GM18909 (cell line): ENCODE measurements around the gene CD82.
A peak's percentile ranks its signal among the peaks of the same experiment; 100 is the strongest.
"Not testable (repeated sequence)": the region's sequence is repeated elsewhere in the genome, so short reads cannot be mapped to it uniquely, and the experiment has no call there.

Source experiments
- ATAC-seq: cut with Tn5 transposase; IDR thresholded peaks from one replicate; pipeline ENCODE4 v1.9.1; 2021; ENCODE audit warnings: mild to moderate bottlenecking; ENCODE audit not compliant: unreplicated experiment, poor library complexity

The CD82 gene

GRCh38 chr11:44627165-44627789 is 61.8 kb downstream of the CD82 start:
- no peak for ATAC-seq

GRCh38 chr11:44627911-44628729 is 62.7 kb downstream of the CD82 start:
- ATAC-seq = peak; percentile 66

- no peak for ATAC-seq
Measured at GRCh38 chr11:44628730-44629700, 63.6 kb downstream of the CD82 start.

- ATAC-seq = no peak
Measured at GRCh38 chr11:44629732-44630345, 64.4 kb downstream of the CD82 start.

- ATAC-seq = no peak
Measured at GRCh38 chr11:44630511-44631210, 65.2 kb downstream of the CD82 start.

GRCh38 chr11:44631831-44632230 is 66.4 kb downstream of the CD82 start:
- ATAC-seq = no peak

GRCh38 chr11:44632466-44633123 is 67.1 kb downstream of the CD82 start:
- ATAC-seq = peak; percentile 40

- ATAC-seq = no peak
Measured at GRCh38 chr11:44633641-44634040, 68.2 kb downstream of the CD82 start.

- no peak for ATAC-seq
Measured at GRCh38 chr11:44634401-44635281, 69.2 kb downstream of the CD82 start.

- no peak for ATAC-seq
Measured at GRCh38 chr11:44637487-44637886, 72.0 kb downstream of the CD82 start.

- no peak for ATAC-seq
Measured at GRCh38 chr11:44638032-44638431, 72.6 kb downstream of the CD82 start.

- no peak for ATAC-seq
Measured at GRCh38 chr11:44643217-44643616, 77.8 kb downstream of the CD82 start.

- no peak for ATAC-seq
Measured at GRCh38 chr11:44645827-44646226, 80.4 kb downstream of the CD82 start.

- not testable (repeated sequence) for ATAC-seq
Measured at GRCh38 chr11:44647255-44647955, 81.9 kb downstream of the CD82 start.

GRCh38 chr11:44648109-44648508 is 82.6 kb downstream of the CD82 start:
- ATAC-seq = no peak

GRCh38 chr11:44651535-44652155 is 86.2 kb downstream of the CD82 start:
- no peak for ATAC-seq
